ENCODE data around the gene BCL7B. TPM values are rescaled to one million over a fixed set of nuclear protein-coding genes. Genes with fewer than 3 reads are reported as not detected.

The BCL7B gene
- total and polyA plus RNA-seq, 2 of the 4 experiments (the other 2 are of a cell fraction): 7.2 to 51.3 TPM

GRCh38 chr7:73570521-73570920, 13.0 kb upstream of the BCL7B start:
- no peak for TF ChIP-seq NFE2L2 (IDR thresholded peaks at IDR 0.05; ENCODE audit: low read depth, low read length)
- TF ChIP-seq MAZ (IDR thresholded peaks at IDR 0.05; ENCODE audit: borderline replicate concordance, low read depth, low read length): no peak
- H3K18ac ChIP-seq (ENCODE audit: low read depth, low read length): no peak overlapping the region
- in situ Hi-C loops (cut with MboI; ENCODE audit: low sequenced_read_pairs) (no loop called here), intact Hi-C loops (cut with micrococcal nuclease) (no loop called here), dilution Hi-C loops (cut with HindIII; ENCODE audit: low sequenced_read_pairs, unreplicated experiment) (no loop called here)
- H3K9me3 ChIP-seq (ENCODE audit: control insufficient read depth, insufficient read depth, low read length): no peaks in the 10 kb centered on the region
- no peak overlapping the region for H3K23ac ChIP-seq (ENCODE audit: low read depth, low read length)
- no peak overlapping the region for H3K27ac ChIP-seq (ENCODE audit: insufficient read depth, low read length)
- no peak overlapping the region for H2BK5ac ChIP-seq (ENCODE audit: low read depth, low read length, poor library complexity, severe bottlenecking)
- WGBS, 2 experiments (ENCODE audit: extremely low coverage in 2 of 2, insufficient read length in 1 of 2): 98% methylated on average over 6 of the region's 22 CpGs; no CpG with 5 or more reads in 1 of the 2 experiments
- no peak overlapping the region for H3K4me3 ChIP-seq (ENCODE audit: insufficient read depth, low read depth, low read length)
- no peak overlapping the region for H3K14ac ChIP-seq (replicated peaks; ENCODE audit: low read depth, low read length)
- ChIA-PET POLR2A (ENCODE audit: unreplicated experiment) (no interaction called here), CTCF (no interaction called here)
- ATAC-seq (ENCODE audit: low read depth) (no peak), DNase-seq (no peak)
- no peak overlapping the region for H4K5ac ChIP-seq (ENCODE audit: low read depth, low read length)
- H3K4me2 ChIP-seq (ENCODE audit: low read depth, low read length): no peak overlapping the region
- no peak overlapping the region for H2BK120ac ChIP-seq (ENCODE audit: low read depth, low read length)
- H3K4ac ChIP-seq (ENCODE audit: low read depth, low read length): no peak overlapping the region
- no peaks in the 10 kb centered on the region for H3K4me1 ChIP-seq (ENCODE audit: control insufficient read depth, insufficient read depth, low read length)
- H2BK20ac ChIP-seq (ENCODE audit: low read depth, low read length): no peak overlapping the region
- no peak overlapping the region for H2BK15ac ChIP-seq (ENCODE audit: low read depth, low read length)
- no peak overlapping the region for H4K91ac ChIP-seq (ENCODE audit: insufficient read depth, low read depth, low read length)
- peaks cover 51% of the 10 kb centered on the region for H3K36me3 ChIP-seq (ENCODE audit: control insufficient read depth, insufficient read depth, low read length)
- H3K9ac ChIP-seq (ENCODE audit: low read depth, low read length): no peak overlapping the region
- H3K79me1 ChIP-seq (ENCODE audit: low read depth in 1 of 2, low read length in 2 of 2): peaks cover 24 to 40% of the 10 kb centered on the region in 2 experiments
- H3K27me3 ChIP-seq (ENCODE audit: control insufficient read depth, insufficient read depth, low read length): no peaks in the 10 kb centered on the region
- H3K9me1 ChIP-seq (ENCODE audit: insufficient read depth, low read length): peaks cover 18% of the 10 kb centered on the region
- H4K20me1 ChIP-seq (ENCODE audit: insufficient read depth, low read length): peaks cover 27% of the 10 kb centered on the region
- no TSS peak for BruUV-seq (replicated peaks)
- no peak overlapping the region for H2AK9ac ChIP-seq (replicated peaks; ENCODE audit: low read depth, low read length, poor library complexity)
- H2AK5ac ChIP-seq (ENCODE audit: low read depth, low read length): no peak overlapping the region
- H4K8ac ChIP-seq (ENCODE audit: low read depth in 2 of 2, low read length in 2 of 2): no peak overlapping the region
- H2AFZ ChIP-seq (replicated peaks; ENCODE audit: low read length, poor library complexity): no peak overlapping the region
- no peak overlapping the region for H3K56ac ChIP-seq (ENCODE audit: extremely low read depth, insufficient read depth, low read length)
